22Rv1 (cell line): ENCODE data around the gene EFCAB5.

Source experiments
- CTCF ChIP-seq: fragments of 450-650 bp; IDR thresholded peaks from 2 replicates; pipeline ENCODE4 v1.5.1; 2017; ENCODE audit warnings: mild to moderate bottlenecking
- ZFX ChIP-seq: fragments of 450-650 bp; IDR thresholded peaks from 2 replicates; pipeline ENCODE4 v1.6.1; 2017; ENCODE audit warnings: antibody characterized with exemption, borderline replicate concordance

- TF ChIP-seq CTCF (no peak), ZFX (no peak)
Observed at GRCh38 chr17:29929006-29929532, 12.4 kb upstream of the EFCAB5 start.
